Right hindlimb (tissue), 1 donor: ENCODE data around the gene FOSB.

Experiments
- DNase-seq: peaks from one replicate; pipeline ENCODE4 v3.0.0-alpha.2; 2018

FOSB gene

DNA sequence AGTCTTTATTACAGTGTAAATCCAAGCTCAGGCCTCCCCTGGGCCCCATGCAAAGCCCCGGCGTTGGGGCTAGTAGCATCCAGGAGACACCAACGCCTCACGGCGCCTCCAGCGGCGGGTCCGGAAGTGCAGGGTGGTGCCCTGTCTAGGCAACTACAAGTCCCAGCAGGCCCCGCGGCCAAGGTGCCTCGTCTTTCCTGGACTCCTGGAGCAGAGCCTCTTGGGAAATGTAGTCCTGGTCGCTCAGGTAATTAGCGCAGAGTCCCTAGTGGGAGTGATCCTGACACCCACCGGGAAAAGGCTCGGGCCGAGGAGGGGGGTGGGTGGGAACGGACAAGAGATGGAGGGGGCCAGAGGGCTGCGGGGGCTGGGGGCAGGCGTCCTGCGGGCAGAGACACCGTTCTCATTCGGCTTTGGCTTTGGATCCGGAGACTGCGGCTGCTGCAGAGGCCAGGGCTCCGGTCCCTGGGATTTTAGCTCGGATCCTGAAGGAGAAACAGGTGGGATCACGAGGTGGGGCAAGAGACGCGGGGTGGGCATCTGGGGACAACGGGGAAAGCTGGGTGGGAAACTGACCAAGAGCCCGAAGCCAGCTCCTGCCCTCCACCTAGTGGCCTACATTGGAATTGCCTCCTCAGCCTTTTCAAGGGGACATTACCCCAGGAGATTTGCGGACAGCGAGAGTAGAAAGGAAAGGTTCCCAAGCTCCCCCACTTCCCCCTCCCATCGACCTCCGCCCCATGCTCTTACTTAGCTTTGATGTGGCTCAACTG lies 17.7 kb downstream of the FOSB start:
- DNase-seq: peak; percentile 96

DNA sequence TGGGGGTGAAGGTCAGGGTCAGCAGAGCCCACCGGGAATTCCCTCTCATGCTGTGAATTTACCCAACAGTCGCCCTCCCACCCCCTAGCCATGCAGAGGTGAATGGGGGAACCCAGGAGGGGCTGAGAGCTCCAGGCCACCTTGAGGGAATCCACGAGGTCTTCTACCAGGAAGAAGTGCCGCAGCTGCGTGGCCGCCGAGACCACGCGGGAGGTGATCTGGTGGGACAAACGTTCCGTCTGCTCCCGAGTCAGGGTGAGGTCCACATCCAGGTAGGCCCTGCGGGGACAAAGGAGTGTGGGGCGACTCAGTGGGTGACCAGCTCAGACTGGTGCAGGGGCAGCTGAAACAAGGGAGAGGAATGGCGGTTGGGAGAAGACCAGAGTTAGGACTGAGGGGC lies 20.9 kb downstream of the FOSB start:
- DNase-seq: no peak

DNA sequence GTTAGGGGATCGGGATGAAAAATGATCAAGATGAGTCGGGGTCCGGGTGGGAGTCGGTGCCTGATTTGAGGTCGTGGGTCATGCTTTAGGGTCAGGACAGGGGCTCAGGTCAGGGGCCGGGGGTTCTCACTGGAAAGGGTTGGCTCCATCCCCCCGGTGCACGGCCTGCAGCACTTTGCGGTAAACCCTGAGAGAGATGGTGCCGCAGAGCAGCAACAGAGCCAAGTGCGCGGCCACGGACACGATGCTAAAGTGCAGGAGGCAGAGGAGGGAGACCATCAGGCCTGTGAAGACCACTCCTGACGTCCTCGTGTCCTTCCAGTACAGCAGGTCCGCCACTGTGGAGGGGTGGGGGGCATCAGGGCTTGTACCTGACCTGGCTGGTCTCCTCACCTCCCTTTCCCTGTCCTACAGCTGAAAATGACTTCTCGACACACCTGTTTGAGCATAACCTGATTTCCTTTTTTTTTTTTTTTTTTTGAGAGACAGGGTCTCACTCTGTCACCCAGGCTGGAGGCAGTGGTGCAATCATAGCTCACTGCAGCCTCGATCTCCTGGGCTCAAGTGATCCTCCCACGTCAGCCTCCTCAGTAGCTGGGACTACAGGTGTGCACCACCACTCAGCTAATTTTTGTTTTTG lies 21.5 kb downstream of the FOSB start:
- no peak for DNase-seq

DNA sequence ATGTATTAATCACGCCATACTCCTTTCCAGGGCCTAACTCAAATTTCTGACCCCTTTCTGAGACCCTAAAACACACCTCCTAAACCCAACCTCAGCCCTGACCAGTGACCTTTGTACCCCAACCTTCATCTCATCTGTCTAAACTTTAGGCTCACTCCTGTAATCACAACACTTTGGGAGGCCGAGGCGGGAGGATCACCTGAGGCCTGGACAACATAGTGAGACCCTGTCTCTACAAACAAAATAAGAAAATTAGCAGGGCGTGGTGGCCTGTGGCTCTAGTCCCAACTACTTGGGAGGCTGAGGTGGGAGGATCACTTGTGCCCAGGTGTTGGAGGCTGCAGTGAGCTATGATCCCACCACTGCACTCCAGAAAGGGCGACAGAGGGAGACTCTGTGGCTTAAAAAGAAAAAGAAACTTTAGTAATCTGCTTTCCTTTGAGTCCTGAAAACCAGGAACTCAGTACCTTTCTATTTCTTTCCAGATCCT lies 24.4 kb downstream of the FOSB start:
- no peak for DNase-seq

DNA sequence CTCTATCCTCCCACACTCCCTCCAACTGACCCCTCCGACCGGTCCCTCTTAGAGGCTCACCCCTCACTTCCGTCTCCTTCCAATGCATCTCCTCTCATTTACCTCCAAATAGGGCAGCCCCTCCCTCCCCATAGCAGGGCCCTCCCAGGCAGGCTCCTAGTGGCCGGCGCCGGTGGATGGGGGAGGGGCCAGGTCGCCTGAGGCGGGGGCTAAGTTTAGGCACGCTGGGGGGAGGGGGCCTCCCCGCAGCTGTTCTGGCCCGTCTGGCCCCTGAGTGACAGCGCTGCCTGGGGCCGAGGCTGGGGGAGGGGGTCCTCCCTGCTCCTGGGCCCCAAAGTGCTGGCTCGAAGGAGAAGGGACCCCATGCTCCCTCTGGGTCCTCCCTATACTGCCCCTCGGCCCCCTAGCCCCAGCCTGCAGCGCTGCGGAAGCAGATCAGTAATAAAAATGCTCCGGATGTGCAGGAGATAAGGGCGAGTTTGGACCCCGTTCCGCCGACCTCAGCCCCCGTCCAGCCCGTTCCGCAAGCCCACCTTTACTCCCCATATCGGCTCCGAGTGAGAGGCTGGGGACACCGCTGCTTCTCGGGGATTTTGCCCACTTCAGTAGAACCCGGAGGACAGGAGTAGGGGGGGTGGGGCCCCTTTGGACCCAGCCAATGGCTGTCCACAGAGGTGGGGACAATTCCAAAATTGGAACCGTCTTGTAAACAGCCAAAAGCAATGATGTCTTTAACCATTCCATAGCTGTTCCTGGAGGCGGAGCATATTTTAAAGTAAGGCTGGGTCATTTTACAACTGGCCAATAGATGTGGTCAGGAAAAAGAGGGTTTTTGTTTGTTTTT lies 25.1 kb downstream of the FOSB start:
- DNase-seq: peak; percentile 81

DNA sequence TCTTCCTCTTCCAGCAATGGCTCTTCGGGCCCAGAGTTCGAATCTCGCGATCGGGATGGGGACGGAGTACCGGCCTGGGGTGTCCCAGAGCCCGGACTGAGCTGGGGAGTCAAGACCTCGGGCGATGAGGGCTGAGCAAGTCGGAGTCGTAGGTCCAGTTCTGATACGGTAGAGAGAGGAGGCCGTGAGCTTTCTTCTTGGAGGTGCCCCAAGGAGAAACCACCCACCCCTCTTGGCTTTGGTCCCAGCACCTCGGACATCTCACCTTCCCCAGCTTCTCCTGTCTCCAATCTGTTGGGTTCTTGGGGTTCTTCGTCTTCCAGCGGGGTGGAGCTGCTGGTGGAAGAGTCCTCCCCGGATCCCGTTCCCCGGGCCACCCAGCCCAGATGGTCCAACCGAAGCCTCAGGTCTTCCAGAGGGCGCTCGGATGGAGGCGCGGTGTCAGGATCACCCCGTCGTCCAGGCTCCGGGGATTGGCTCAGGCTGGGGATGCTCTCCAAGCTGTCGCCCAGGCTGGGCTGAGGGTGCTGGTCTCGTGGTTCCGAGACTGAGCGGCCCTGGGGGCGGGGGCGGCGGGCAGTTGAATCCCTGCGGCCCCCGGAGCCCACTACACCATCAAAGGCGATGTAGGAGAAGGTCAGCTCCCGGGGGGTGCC lies 26.6 kb downstream of the FOSB start:
- no peak for DNase-seq

DNA sequence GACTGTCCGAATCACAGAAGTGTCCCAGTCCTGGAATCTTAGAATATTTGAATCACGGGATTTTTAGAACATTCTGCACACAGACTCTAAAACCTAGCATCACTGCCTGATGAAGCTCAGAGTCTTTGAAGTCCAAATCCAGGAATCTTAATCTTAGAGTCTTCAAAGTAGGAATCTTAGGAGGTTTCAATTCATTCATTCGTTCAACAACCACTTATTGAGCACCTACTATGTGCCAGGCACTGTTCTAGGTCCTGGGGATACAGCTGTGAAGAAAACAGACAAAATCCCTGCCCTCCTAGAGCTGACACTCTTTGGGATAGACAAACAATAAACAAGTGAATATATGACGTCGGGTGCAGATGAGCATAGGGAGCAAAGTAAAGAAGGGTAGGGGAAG lies 27.4 kb downstream of the FOSB start:
- no peak for DNase-seq

DNA sequence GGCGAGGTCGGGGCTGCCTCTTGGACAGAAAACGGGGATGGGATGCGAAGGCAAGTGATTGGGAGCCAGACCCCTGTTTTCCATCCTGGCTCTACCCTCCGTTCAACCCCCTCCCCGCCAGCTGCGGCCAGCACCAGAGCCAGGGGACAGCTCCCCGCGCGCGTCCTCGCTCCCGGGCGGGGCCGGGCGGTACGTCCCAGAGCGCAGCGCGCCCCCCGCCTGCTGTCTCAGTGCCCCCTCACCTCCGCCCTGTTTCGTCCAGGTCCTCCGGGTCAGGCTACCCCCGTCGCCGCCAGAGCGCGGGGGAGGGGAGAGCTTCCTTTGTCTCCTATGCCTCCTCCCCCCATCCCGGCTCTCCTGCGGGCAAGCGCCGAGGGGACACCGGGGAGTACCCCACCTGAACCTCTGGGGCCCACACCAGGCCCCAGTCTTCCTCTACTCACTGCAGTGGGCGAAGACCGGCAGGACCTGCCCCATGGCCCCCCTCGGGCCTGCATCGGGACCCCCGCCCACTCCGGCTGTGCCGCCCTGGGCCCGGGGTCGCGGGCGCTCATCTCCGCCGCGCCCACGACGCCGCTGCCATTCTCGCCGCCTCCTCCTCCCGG lies 28.7 kb downstream of the FOSB start:
- peak; percentile 70 for DNase-seq

DNA sequence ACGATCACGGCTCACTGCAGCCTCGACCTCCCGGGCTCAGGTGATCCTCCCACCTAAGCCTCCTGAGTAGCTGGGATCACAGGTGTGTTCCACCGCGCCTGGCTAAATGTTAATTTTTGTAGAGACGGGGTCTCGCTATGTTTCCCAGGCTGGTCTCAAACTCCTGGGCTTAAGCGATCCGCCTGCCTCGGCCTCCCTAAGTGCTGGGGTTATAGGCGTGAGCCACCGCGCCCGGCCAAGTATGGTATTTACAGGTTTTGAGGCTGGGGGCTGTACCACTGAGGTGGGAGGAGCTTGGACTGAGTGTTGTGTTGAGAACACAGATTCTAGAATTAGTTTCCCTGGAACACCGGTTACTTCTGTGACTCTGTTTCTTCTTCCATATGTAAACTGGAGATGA lies 30.0 kb downstream of the FOSB start:
- DNase-seq: no peak

DNA sequence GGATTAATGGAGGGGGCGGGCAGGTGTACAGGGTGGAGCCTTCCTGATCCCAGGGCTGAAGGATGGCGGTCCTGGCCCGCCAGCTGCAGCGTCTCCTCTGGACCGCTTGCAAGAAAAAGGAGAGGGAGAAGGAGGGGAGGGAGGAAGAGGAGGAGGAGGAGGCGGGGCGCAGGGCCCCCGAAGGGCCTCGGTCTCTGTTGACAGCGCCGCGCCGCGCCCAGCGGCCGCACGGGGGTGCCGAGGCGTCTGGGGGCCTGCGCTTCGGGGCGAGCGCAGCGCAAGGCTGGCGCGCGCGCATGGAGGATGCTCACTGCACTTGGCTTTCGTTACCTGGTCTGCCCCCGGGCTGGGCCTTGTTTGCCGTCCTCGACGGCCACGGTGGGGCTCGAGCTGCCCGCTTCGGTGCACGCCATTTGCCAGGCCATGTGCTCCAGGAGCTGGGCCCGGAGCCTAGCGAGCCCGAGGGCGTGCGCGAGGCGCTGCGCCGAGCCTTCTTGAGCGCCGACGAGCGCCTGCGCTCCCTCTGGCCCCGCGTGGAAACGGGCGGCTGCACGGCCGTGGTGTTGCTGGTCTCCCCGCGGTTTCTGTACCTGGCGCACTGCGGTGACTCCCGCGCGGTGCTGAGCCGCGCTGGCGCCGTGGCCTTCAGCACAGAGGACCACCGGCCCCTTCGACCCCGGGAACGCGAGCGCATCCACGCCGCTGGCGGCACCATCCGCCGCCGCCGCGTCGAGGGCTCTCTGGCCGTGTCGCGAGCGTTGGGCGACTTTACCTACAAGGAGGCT lies 30.8 kb downstream of the FOSB start, which contains the start of gene PPM1N:
Gene PPM1N (plus strand): TSS at position 33 of the 785 bp plus-strand sequence. CDS start 30 bp downstream, at position 63.
- no peak for DNase-seq

DNA sequence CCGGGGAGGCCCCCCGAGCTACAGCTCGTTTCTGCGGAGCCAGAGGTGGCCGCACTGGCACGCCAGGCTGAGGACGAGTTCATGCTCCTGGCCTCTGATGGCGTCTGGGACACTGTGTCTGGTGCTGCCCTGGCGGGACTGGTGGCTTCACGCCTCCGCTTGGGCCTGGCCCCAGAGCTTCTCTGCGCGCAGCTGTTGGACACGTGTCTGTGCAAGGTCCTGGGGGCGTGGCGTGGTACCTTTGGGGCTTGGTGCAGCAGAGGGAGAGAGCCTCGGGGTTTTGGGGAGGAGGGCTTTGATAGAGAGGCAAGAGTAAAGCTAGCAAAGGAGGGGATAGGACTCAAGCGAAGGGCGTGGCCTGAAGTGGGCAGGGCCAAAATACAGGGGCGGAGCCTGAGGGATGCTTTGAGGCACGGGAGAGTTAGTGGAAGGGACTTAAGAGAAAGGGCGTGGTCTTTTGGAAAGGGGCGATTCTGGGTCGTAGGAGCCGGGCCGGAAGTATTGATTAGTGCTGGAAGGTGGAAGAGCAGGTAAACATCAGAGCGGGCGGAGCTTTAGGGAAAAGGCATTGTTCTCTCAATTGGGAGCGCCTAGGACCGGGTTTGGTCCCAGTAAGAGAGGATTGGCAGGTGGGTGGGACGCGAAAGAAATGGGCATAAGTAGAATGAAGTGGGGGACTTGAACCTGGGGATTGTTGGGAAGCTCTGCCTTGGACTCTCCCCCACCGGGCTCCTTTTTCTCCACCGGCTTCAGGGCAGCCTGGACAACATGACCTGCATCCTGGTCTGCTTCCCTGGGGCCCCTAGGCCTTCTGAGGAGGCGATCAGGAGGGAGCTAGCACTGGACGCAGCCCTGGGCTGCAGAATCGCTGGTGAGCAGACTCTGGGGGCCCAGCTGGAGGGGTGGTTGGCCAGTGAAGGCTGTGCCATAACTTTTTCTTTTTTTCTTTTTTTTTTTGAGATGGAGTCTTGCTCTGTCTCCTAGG lies 31.7 kb downstream of the FOSB start:
- DNase-seq: peak; percentile 50

DNA sequence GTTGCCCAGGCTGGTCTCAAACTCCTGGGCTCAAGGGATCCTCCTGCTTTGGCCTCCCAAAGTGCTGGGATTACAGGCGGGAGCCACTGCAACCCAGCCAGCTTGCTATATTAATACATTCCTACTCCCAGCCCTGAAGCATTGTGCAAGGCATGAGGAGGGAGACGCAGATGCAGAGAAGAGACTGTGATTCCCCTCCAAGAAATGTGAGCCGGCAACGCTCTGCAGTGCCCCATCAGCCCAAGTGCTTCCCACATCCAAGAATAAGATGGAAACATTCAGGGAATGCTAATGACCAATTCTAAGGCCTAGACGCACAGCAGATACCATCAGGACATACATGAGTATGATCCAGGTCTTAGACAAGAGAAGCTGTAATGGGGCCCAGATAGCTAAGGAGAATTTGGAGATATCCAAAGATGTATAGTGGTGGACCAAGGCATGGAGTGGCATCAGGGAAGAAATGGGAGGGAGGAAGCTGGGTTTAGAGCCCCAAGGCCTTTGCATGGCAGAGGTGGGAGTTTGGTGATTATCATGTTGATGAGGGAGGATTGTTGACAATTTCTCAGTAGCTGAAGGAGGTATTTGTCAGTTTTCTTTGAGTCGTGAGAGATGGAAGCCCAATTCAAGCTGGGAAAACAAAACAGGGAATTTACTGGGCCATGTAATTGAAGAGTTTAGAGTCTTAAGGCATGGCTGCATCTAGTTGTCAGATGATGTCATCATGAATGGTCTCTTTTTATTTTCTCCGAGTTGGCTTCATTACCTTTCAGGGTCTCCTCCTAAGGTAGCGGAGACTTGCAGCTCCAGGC lies 33.3 kb downstream of the FOSB start:
- no peak for DNase-seq

DNA sequence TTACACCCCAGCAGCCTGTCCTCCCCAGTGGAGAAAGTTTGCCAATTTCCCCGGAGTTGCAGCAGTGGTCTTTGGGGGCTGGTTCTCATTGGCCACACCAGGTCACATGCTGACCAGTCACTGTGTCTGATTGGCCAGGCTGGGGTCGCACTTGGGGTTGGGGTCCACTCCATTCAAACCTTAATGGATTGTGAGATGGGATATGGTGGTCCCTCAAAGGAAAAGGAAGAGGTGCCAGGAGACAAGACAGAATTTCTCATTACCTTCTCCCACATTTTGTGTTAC lies 33.9 kb downstream of the FOSB start:
- DNase-seq: no peak

DNA sequence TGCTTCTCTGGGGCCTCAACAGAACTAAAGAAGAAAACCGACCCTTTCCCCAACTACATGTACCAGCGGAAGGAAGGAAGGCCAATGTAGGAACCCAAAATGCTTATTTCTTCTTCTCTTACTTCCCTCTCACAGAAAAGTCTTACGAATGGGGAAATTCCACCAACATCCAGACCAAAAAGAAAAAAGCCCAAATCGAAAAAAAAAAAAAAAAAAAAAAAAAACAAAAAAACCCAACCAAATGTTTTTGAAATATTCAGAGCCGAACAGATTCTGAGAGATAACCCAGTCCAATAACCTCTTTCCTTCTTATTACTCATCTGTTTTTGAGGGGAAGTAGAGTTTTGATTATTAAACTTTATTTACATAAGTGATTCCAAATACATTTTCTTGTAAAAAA lies 34.3 kb downstream of the FOSB start:
- no peak for DNase-seq

DNA sequence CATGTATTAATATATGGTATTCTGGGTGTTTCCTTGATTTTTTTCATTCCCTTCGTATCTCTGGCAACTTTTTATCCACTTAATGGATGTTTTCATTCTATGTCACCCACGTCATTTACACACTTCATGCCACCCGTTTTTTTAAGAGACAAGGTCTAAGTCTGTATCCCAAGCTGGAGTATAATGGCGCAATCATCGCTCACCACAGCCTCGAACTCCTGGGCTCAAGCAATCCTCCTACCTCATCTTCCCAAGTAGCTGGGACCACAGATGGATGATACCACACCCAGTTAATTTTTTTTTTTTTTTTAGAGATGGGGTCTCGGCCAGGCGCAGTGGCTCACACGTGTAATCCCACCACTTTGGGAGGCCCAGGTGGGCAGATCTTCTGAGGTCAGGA lies 36.1 kb downstream of the FOSB start:
- DNase-seq: no peak

DNA sequence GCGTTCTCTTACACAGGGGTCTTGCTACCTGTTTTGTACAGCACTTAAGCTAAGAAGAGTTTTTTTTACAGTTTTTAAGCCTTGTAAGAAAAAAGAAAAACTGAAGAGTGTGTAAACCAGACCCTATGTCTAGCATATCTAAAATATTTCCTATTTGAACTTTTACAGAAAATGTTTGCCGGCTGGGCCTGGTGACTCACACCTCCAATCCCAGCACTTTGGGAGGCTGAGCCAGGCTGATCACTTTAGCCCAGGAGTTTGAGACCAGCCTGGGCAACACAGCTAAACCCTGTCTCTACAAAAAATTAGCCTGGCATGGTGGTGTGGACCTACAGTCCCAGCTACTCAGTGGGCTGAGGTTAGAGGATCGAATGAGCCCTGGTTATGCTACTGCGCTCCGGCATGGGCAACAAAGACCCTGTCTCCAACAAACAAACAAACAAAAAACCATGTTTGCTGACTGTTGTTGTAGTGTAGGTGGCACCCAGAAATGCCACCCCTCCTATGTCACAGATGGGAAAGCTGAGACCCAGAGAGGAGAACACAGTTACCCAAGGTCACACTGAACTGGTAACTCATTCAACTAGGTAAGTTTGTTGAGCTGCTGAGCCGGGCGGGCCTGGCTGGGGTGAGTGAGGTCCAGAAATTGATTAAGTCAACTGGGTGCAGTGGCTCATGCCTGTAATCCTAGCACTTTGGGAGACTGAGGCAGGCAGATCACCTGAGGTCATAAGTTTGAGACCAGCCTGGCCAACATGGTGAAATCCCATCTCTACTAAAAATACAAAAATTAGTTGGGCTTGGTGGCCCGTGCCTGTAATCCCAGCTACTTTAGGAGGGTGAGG lies 37.6 kb downstream of the FOSB start:
- DNase-seq: no peak

DNA sequence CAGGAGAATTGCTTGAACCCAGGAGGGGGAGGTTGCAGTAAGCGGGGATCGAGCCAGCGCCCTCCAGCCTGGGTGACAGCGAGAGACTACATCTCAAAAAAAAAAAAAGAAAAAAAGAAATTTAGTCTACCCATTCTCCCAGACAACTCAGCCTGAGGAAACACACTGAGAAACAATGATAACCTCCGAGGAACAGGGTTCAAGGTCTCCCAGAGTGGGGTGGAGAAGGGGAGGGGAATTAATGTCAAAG lies 38.1 kb downstream of the FOSB start:
- no peak for DNase-seq

DNA sequence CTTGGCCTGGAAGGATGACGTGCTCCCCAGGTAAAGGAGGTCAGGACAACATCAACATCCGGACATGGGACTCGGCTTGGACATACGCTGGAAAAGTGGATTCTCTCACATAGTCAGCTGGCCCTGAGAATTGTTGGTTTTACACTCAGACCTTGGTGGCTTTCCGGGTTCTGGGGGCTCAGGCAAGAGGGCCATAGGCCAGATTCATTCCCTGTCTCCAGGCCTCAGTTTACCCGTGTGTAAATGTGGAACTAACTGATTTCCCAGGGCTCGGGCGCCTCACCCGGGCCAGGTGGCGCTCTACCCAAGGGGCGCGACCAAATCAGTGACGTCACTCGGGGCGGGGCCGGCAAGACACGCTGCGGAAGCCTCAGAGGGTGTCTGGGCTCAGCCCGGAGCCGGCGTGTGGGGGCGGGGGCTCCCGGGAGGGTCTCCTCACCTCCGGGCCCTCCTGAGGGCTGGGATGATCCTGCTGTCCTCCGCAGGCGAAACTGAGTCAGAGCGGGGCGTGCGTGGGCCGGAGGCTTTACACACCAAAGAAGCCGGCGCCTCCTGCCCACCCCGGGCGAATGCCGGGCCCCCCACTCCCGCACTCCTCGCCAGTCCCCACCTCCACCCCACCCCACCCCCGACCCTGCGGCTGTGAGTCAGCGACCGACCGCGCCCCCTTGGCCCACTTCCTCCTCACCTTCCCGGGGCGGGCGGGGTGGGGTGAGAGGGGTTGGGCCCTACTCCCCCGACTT lies 38.6 kb downstream of the FOSB start:
- peak; percentile 91 for DNase-seq
